Neutrophil (primary cell): ENCODE measurements around the gene TSHZ3.

Source experiments
- H3K27ac ChIP-seq: fragments of 200-600 bp; sonication (generic); 2 replicates; pipeline ENCODE4 v1.5.1; 2016; ENCODE audit warnings: mild to moderate bottlenecking, moderate library complexity
- H3K27me3 ChIP-seq: fragments of 200-600 bp; sonication (generic); 2 replicates; pipeline ENCODE4 v1.6.0; 2016; ENCODE audit warnings: mild to moderate bottlenecking
- H3K36me3 ChIP-seq: fragments of 200-600 bp; sonication (generic); 2 replicates; pipeline ENCODE4 v1.5.1; 2017
- H3K4me1 ChIP-seq, 2 experiments: fragments of 200-600 bp in 1 of 2; sonication (generic) in 1 of 2; 1 replicate in 1 of 2; 2 replicates in 1 of 2; pipeline versions ENCODE4 v1.5.1 to v1.6.1; 2013 to 2016; ENCODE audit warnings: low read depth in 1 of 2, low read length in 1 of 2, mild to moderate bottlenecking in 1 of 2, moderate library complexity in 1 of 2; ENCODE audit not compliant: control insufficient read depth in 1 of 2, insufficient read depth in 1 of 2
- H3K4me3 ChIP-seq, 2 experiments: fragments of 200-600 bp in 1 of 2; sonication (generic) in 1 of 2; 1 replicate in 1 of 2; 2 replicates in 1 of 2; pipeline ENCODE4 v1.5.1; 2013 to 2016; ENCODE audit warnings: low read depth in 1 of 2, low read length in 1 of 2, mild to moderate bottlenecking in 1 of 2, moderate library complexity in 1 of 2
- H3K9me3 ChIP-seq: fragments of 200-600 bp; sonication (generic); 2 replicates; pipeline ENCODE4 v1.5.1; 2016
- CTCF ChIP-seq: fragments of 200-600 bp; sonication (generic); IDR thresholded peaks from 2 replicates; pipeline ENCODE4 v1.5.1; 2016; ENCODE audit warnings: antibody characterized with exemption

Gene TSHZ3

DNA sequence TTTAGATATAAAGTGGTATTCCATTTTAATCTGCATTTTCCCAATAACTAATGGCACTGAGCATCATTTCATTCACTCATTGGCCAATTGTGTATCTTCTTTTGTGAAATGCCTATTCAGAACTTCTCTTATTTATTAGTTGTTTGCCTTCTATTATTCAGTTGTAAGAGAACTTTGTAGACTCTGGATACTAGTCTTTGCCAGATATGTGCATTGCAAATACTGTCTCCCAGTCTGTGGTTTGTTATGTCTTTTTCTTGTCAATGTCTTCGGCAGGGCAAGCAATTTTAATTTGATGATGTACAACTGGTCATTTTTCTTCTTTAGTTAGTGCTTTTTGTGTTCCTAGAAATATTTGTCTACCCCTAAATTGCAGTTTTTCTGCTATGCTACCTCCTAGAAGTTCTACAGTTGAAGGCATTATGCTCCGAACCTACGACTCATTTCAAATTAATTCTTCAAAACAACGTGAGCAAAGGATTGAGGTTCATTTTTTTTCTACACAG is 115.9 kb downstream of the TSHZ3 start:
- Histone ChIP-seq H3K36me3 (no peaks in the 10 kb centered on the region), H3K9me3 (no peaks in the 10 kb centered on the region), H3K4me1 (no peaks in the 10 kb centered on the region), H3K4me3 (no peak overlapping the region), H3K27me3 (peaks cover 24% of the 10 kb centered on the region), H3K27ac (no peak overlapping the region)
- TF ChIP-seq CTCF, result no peak

GRCh38 chr19:31232871-31233270 is 116.4 kb downstream of the TSHZ3 start:
- Histone ChIP-seq H3K9me3 (no peaks in the 10 kb centered on the region), H3K4me1 (no peaks in the 10 kb centered on the region), H3K4me3 (no peak overlapping the region), H3K36me3 (no peaks in the 10 kb centered on the region), H3K27me3 (peaks cover 24% of the 10 kb centered on the region), H3K27ac (no peak overlapping the region)
- TF ChIP-seq CTCF, result no peak

DNA sequence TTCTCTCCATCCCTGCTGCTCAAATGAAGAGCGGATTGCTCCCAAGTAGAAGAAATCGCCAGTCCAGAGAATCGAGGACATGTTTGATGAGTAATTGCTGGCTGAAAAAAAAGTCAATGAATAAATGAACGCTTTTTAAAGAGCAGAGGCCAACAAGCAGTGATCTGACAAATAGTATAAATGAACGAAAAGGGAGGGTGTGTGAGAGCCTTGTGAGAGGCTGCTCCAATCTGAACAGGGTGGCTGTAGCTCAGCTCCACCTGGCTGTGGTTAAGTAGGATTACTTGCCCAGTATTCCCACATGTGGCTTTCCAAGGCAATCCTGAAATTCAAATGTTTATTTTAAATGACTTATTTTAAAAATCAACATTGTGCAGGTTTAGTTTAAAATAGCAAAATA is 117.1 kb downstream of the TSHZ3 start:
- Histone ChIP-seq H3K36me3 (no peaks in the 10 kb centered on the region), H3K4me3 (no peak overlapping the region), H3K9me3 (no peaks in the 10 kb centered on the region), H3K27me3 (peaks cover 24% of the 10 kb centered on the region), H3K4me1 (no peaks in the 10 kb centered on the region), H3K27ac (no peak overlapping the region)
- TF ChIP-seq CTCF, result no peak

DNA sequence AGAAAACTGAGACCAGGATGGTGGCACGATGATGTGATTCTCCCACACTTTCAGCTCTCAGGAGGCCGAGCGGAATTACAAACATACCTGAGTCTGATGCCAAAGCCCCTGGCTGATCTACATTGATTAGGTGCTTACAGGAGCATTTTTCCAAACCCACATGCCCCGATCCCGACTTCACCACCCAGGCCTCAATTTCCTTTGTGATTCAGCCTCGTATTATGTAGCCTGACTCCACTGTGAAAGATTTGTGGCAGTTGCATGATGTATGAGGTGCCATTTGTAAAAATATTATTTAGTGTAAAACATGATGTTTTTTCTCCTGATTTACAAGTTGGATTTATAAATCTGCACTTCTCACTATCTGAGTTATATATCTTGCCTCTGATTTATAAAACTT is 118.0 kb downstream of the TSHZ3 start:
- H3K36me3 ChIP-seq, result no peaks in the 10 kb centered on the region
- TF ChIP-seq CTCF, result no peak
- no peak overlapping the region for H3K27ac ChIP-seq

DNA sequence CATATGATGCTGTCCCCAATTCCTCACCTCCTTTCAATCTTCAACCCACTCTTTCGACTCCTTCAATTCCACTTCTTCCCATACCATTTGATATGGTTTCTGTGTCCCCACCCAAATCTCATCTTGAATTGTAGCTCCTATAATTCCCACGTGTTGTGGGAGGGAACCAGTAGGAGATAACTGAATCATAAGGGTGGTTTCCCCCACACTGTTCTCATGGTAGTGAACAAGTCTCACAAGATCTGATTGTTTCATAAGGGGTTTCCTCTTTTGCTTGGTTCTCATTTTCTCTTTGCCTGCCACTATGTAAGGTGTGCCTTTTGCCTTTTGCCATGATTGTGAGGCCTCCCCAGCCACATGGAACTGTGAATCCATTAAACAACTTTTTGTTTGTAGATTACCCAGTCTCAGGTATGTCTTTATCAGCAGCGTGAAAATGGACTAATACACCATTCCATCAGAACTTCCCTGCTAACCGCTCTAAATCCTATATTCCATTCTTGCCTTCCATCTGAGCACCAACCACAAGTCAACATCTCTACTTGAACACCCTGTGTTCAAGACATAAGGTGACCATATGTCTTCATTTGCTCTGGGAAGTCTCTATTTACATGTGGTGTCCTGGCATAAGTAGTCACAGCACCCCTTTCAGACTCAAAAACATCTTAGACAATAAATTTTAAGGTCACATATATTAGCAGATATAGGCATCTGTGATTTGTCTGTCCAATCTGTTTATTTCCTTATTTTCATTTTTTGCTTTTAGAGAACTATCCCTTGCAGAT is 122.9 kb downstream of the TSHZ3 start:
- Histone ChIP-seq H3K9me3 (no peaks in the 10 kb centered on the region), H3K4me1 (no peaks in the 10 kb centered on the region), H3K4me3 (no peak overlapping the region), H3K36me3 (no peaks in the 10 kb centered on the region), H3K27ac (no peak overlapping the region), H3K27me3 (peaks cover 5% of the 10 kb centered on the region)
- TF ChIP-seq CTCF, result no peak

More for the DNA sequence above, 118.0 kb downstream of the TSHZ3 start:
- no peaks in the 10 kb centered on the region for H3K9me3 ChIP-seq
- no peak overlapping the region for H3K4me3 ChIP-seq
- no peaks in the 10 kb centered on the region for H3K4me1 ChIP-seq
- H3K27me3 ChIP-seq, result peaks cover 24% of the 10 kb centered on the region
